SKM-1 treated with dmso at 0.1 percent for 144 hours (cell line): Measurements from ENCODE around the gene MPZL2.

Experiments used
- DNase-seq: peaks from one replicate; lab custom pipeline; 2025; ENCODE audit not compliant: unreplicated experiment; lab: John Stamatoyannopoulos, UW

MPZL2 gene

GRCh38 chr11:118223570-118223969 lies 40.5 kb downstream of the MPZL2 start:
- no peak for DNase-seq

- no peak for DNase-seq
Observed at GRCh38 chr11:118222437-118222836, 41.7 kb downstream of the MPZL2 start.

- no peak for DNase-seq
Observed at GRCh38 chr11:118221419-118221818, 42.7 kb downstream of the MPZL2 start.

GRCh38 chr11:118219732-118220131 lies 44.4 kb downstream of the MPZL2 start:
- DNase-seq = no peak

- DNase-seq = no peak
Observed at GRCh38 chr11:118219244-118219643, 44.9 kb downstream of the MPZL2 start.

- no peak for DNase-seq
Observed at GRCh38 chr11:118217575-118217974, 46.5 kb downstream of the MPZL2 start.

GRCh38 chr11:118216621-118217481 lies 47.2 kb downstream of the MPZL2 start:
- no peak for DNase-seq

GRCh38 chr11:118215765-118216164 lies 48.3 kb downstream of the MPZL2 start:
- no peak for DNase-seq

GRCh38 chr11:118215262-118215661 lies 48.8 kb downstream of the MPZL2 start:
- DNase-seq = no peak

GRCh38 chr11:118214210-118214914 lies 49.7 kb downstream of the MPZL2 start:
- peak; percentile 98 for DNase-seq

GRCh38 chr11:118213781-118214180 lies 50.3 kb downstream of the MPZL2 start:
- no peak for DNase-seq

GRCh38 chr11:118213201-118213600 lies 50.9 kb downstream of the MPZL2 start:
- no peak for DNase-seq

- DNase-seq = peak; percentile 84
Observed at GRCh38 chr11:118212781-118213191, 51.3 kb downstream of the MPZL2 start.

GRCh38 chr11:118212131-118212725 lies 51.9 kb downstream of the MPZL2 start:
- peak; percentile 72 for DNase-seq

- DNase-seq = no peak
Observed at GRCh38 chr11:118211006-118211405, 53.1 kb downstream of the MPZL2 start.

- DNase-seq = no peak
Observed at GRCh38 chr11:118210323-118210722, 53.8 kb downstream of the MPZL2 start.

GRCh38 chr11:118209033-118209432 lies 55.1 kb downstream of the MPZL2 start:
- DNase-seq = no peak

GRCh38 chr11:118207079-118207478 lies 57.0 kb downstream of the MPZL2 start:
- no peak for DNase-seq

- DNase-seq = peak; percentile 82
Observed at GRCh38 chr11:118206391-118207031, 57.6 kb downstream of the MPZL2 start.

- no peak for DNase-seq
Observed at GRCh38 chr11:118205606-118206378, 58.3 kb downstream of the MPZL2 start.
